ENCODE results near the gene CHI3L2.

DNA sequence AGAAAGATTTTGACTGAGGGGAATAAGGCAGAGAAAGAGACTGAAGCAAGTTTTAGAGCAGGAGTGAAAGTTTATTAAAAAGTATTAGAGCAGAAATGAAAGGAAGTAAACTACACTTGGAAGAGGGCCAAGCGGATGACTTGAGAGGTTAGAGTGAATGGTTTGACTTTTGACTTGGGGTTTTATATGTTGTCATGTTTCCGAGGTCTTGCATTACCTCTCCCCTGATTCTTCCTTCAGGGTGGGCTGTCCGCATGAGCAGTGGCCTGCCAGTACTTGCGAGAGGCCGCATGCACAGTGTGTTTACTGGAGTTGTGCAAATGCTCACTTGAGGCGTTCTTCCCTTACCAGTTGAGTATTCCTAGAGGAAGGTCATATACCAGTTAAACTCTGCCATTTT is 14.1 kb upstream of the CHI3L2 start:
- TF ChIP-seq, protein P1, sequence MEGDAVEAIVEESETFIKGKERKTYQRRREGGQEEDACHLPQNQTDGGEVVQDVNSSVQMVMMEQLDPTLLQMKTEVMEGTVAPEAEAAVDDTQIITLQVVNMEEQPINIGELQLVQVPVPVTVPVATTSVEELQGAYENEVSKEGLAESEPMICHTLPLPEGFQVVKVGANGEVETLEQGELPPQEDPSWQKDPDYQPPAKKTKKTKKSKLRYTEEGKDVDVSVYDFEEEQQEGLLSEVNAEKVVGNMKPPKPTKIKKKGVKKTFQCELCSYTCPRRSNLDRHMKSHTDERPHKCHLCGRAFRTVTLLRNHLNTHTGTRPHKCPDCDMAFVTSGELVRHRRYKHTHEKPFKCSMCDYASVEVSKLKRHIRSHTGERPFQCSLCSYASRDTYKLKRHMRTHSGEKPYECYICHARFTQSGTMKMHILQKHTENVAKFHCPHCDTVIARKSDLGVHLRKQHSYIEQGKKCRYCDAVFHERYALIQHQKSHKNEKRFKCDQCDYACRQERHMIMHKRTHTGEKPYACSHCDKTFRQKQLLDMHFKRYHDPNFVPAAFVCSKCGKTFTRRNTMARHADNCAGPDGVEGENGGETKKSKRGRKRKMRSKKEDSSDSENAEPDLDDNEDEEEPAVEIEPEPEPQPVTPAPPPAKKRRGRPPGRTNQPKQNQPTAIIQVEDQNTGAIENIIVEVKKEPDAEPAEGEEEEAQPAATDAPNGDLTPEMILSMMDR (IDR thresholded peaks at IDR 0.05): no peak
- no peak for TF ChIP-seq POLR2A (IDR thresholded peaks at IDR 0.05)
